IMR-90 (cell line): Measurements from ENCODE around the gene MSH5. TPM values are rescaled to one million over a fixed set of nuclear protein-coding genes. Genes with fewer than 3 reads are reported as not detected.

Experiments used
- ATAC-seq: fragments of 200-7000 bp; cut with Tn5 transposase; 2 replicates; pipeline ENCODE4 v1.9.1; 2020; ENCODE audit warnings: low read depth, mild to moderate bottlenecking, moderate library complexity
- BruUV-seq: library from RNA; stranded (reverse); fragments of 400-500 nt; replicated peaks from 2 replicates; lab custom pipeline; 2021; lab: Mats Ljungman, UMichigan
- CTCF ChIA-PET: fragments of 300-600 bp; formaldehyde crosslinking; extraction: SDS; loops from one replicate; lab custom pipeline; 2021; ENCODE audit warnings: antibody characterized with exemption; lab: Yijun Ruan, JAX
- POLR2A ChIA-PET: fragments of 300-600 bp; sonication (Branson Sonifier 250); formaldehyde crosslinking; loops from one replicate; lab custom pipeline; 2022; ENCODE audit warnings: antibody characterized with exemption; ENCODE audit not compliant: unreplicated experiment; lab: Charles Lee
- DNase-seq: peaks from one replicate; pipeline ENCODE4 v3.0.0; 2013
- H2AFZ ChIP-seq: replicated peaks from 2 replicates; pipeline ENCODE3; 2013; ENCODE audit warnings: low read length, mild to moderate bottlenecking; ENCODE audit not compliant: poor library complexity
- H2AK5ac ChIP-seq: 2 replicates; pipeline ENCODE4 v1.6.1; 2013; ENCODE audit warnings: low read depth, low read length, inconsistent platforms
- H2AK9ac ChIP-seq: replicated peaks from 2 replicates; pipeline ENCODE3; 2013; ENCODE audit warnings: mild to moderate bottlenecking, low read depth, low read length, moderate library complexity; ENCODE audit not compliant: poor library complexity
- H2BK120ac ChIP-seq: 2 replicates; pipeline ENCODE4 v1.6.1; 2013; ENCODE audit warnings: low read depth, low read length, inconsistent platforms
- H2BK15ac ChIP-seq: 3 replicates; pipeline ENCODE4 v1.6.1; 2013; ENCODE audit warnings: low read depth, low read length, inconsistent platforms
- H2BK20ac ChIP-seq: 2 replicates; pipeline ENCODE4 v1.6.1; 2013; ENCODE audit warnings: low read depth, mild to moderate bottlenecking, inconsistent platforms, low read length, moderate library complexity
- H2BK5ac ChIP-seq: 2 replicates; pipeline ENCODE4 v1.6.1; 2013; ENCODE audit warnings: mild to moderate bottlenecking, low read depth, low read length, inconsistent platforms; ENCODE audit not compliant: poor library complexity, severe bottlenecking
- H3K14ac ChIP-seq: replicated peaks from 2 replicates; pipeline ENCODE4 v1.6.1; 2013; ENCODE audit warnings: low read depth, low read length, inconsistent platforms
- H3K18ac ChIP-seq: 2 replicates; pipeline ENCODE4 v1.6.1; 2013; ENCODE audit warnings: low read depth, low read length, control low read depth
- H3K23ac ChIP-seq: 2 replicates; pipeline ENCODE4 v1.6.1; 2013; ENCODE audit warnings: low read depth, low read length, inconsistent platforms
- H3K27ac ChIP-seq: 2 replicates; pipeline ENCODE4 v1.5.1; 2013; ENCODE audit warnings: mild to moderate bottlenecking, control low read depth, low read length; ENCODE audit not compliant: insufficient read depth
- H3K27me3 ChIP-seq: 2 replicates; pipeline ENCODE4 v1.6.1; 2013; ENCODE audit warnings: low read length; ENCODE audit not compliant: control insufficient read depth, insufficient read depth
- H3K36me3 ChIP-seq: 2 replicates; pipeline ENCODE4 v1.6.1; 2013; ENCODE audit warnings: low read length, mixed read lengths; ENCODE audit not compliant: control insufficient read depth, insufficient read depth
- H3K4ac ChIP-seq: 2 replicates; pipeline ENCODE4 v1.6.1; 2013; ENCODE audit warnings: low read depth, low read length, inconsistent platforms
- H3K4me1 ChIP-seq: 2 replicates; pipeline ENCODE4 v1.6.1; 2013; ENCODE audit warnings: low read length, mixed read lengths; ENCODE audit not compliant: control insufficient read depth, insufficient read depth
- H3K4me2 ChIP-seq: 2 replicates; pipeline ENCODE4 v1.6.1; 2013; ENCODE audit warnings: low read depth, mild to moderate bottlenecking, control low read depth, low read length, moderate library complexity
- H3K4me3 ChIP-seq: 2 replicates; pipeline ENCODE4 v1.5.1; 2013; ENCODE audit warnings: low read depth, mild to moderate bottlenecking, control low read depth, low read length, moderate library complexity; ENCODE audit not compliant: insufficient read depth
- H3K56ac ChIP-seq: 2 replicates; pipeline ENCODE4 v1.6.1; 2013; ENCODE audit warnings: low read length, inconsistent platforms; ENCODE audit not compliant: insufficient read depth; ENCODE audit errors: extremely low read depth
- H3K79me1 ChIP-seq, 2 experiments: 2 replicates each; pipeline ENCODE4 v1.6.1; 2013; ENCODE audit warnings: low read length in 2 of 2, inconsistent platforms in 1 of 2, low read depth in 1 of 2
- H3K9ac ChIP-seq: 2 replicates; pipeline ENCODE4 v1.6.1; 2013; ENCODE audit warnings: low read depth, low read length, control low read depth
- H3K9me1 ChIP-seq: 2 replicates; pipeline ENCODE4 v1.6.1; 2013; ENCODE audit warnings: low read length, inconsistent platforms; ENCODE audit not compliant: insufficient read depth
- H3K9me3 ChIP-seq: 2 replicates; pipeline ENCODE4 v1.6.1; 2013; ENCODE audit warnings: low read length; ENCODE audit not compliant: control insufficient read depth, insufficient read depth
- H4K20me1 ChIP-seq: 2 replicates; pipeline ENCODE4 v1.6.1; 2013; ENCODE audit warnings: low read length, inconsistent platforms; ENCODE audit not compliant: insufficient read depth
- H4K5ac ChIP-seq: 2 replicates; pipeline ENCODE4 v1.6.1; 2013; ENCODE audit warnings: mild to moderate bottlenecking, low read depth, low read length, control low read depth
- H4K8ac ChIP-seq, 2 experiments: 2 replicates each; pipeline ENCODE4 v1.6.1; 2013; ENCODE audit warnings: low read depth in 2 of 2, low read length in 2 of 2, control low read depth in 1 of 2, inconsistent platforms in 1 of 2
- H4K91ac ChIP-seq: 2 replicates; pipeline ENCODE4 v1.6.1; 2013; ENCODE audit warnings: low read depth, low read length, inconsistent platforms; ENCODE audit not compliant: insufficient read depth
- BHLHE40 ChIP-seq: fragments of 150-350 bp; IDR thresholded peaks from 2 replicates; pipeline ENCODE4 v1.6.1; 2016; ENCODE audit warnings: mild to moderate bottlenecking, low read depth, low read length
- CEBPB ChIP-seq: IDR thresholded peaks from 2 replicates; pipeline ENCODE4 v1.6.1; 2012; ENCODE audit warnings: low read depth, low read length, improper control_type of control experiment
- CHD1 ChIP-seq: IDR thresholded peaks from 2 replicates; pipeline ENCODE4 v1.6.1; 2012; ENCODE audit warnings: low read depth, low read length, improper control_type of control experiment
- FOS ChIP-seq: fragments of 150-350 bp; IDR thresholded peaks from 2 replicates; pipeline ENCODE4 v1.6.1; 2016; ENCODE audit warnings: low read depth, low read length
- MAFK ChIP-seq: IDR thresholded peaks from 2 replicates; pipeline ENCODE4 v1.6.1; 2012; ENCODE audit warnings: low read depth, low read length, improper control_type of control experiment
- MAZ ChIP-seq: IDR thresholded peaks from 2 replicates; pipeline ENCODE4 v1.6.1; 2012; ENCODE audit warnings: low read depth, mild to moderate bottlenecking, low read length, improper control_type of control experiment, moderate library complexity, borderline replicate concordance
- MXI1 ChIP-seq: IDR thresholded peaks from 2 replicates; pipeline ENCODE4 v1.6.1; 2012; ENCODE audit warnings: low read depth, mild to moderate bottlenecking, low read length, moderate library complexity, borderline replicate concordance
- NFE2L2 ChIP-seq: fragments of 150-350 bp; IDR thresholded peaks from 2 replicates; pipeline ENCODE4 v1.6.1; 2016; ENCODE audit warnings: low read depth, mild to moderate bottlenecking, low read length
- POLR2A ChIP-seq: IDR thresholded peaks from 2 replicates; pipeline ENCODE4 v1.6.1; 2012; ENCODE audit warnings: mild to moderate bottlenecking, low read depth, low read length
- RAD21 ChIP-seq: IDR thresholded peaks from 2 replicates; pipeline ENCODE4 v1.6.1; 2012; ENCODE audit warnings: low read length, improper control_type of control experiment
- RCOR1 ChIP-seq: IDR thresholded peaks from 2 replicates; pipeline ENCODE4 v1.6.1; 2012; ENCODE audit warnings: mild to moderate bottlenecking, low read length, improper control_type of control experiment; ENCODE audit not compliant: insufficient replicate concordance
- RFX5 ChIP-seq: IDR thresholded peaks from 2 replicates; pipeline ENCODE4 v1.8.0; 2012; ENCODE audit warnings: low read depth, mild to moderate bottlenecking, low read length, moderate library complexity
- SMC3 ChIP-seq: fragments of 150-350 bp; IDR thresholded peaks from 2 replicates; pipeline ENCODE4 v1.6.1; 2016; ENCODE audit warnings: low read depth, mild to moderate bottlenecking, antibody characterized with exemption, low read length, moderate library complexity
- WGBS, 2 experiments: methylation state at CpG; one replicate each; pipeline versions ENCODE4 v1.1.5 to v1.1.7; 2013; ENCODE audit warnings: missing lambda C conversion rate in 2 of 2; ENCODE audit not compliant: insufficient read length in 1 of 2; ENCODE audit errors: extremely low coverage in 2 of 2; 5-methylcytosine and 5-hydroxymethylcytosine counted together
- dilution Hi-C: fragments of 300-500 bp; cut with HindIII; formaldehyde crosslinking; loops from one replicate; pipeline ENCODE4 v1.14.3; 2018; ENCODE audit warnings: low sequenced_read_pairs; ENCODE audit not compliant: unreplicated experiment
- in situ Hi-C: fragments of 300-500 bp; cut with MboI; formaldehyde crosslinking; loops from 3 replicates; pipeline ENCODE4 v1.14.3; 2019; ENCODE audit warnings: low sequenced_read_pairs, inconsistent platforms, mixed read lengths
- intact Hi-C: fragments of 100-400 bp; cut with micrococcal nuclease; formaldehyde crosslinking; loops from 2 replicates; pipeline ENCODE4 v1.10.0; 2022
- polyA plus RNA-seq, 3 experiments: library from polyadenylated mRNA; depleted of rRNA; stranded (reverse); fragments of >200 nt; gene quantifications; 2 replicates each; pipeline ENCODE4 v1.2.3, GENCODE V29; 2012; ENCODE audit warnings: low replicate concordance in 1 of 3
- total RNA-seq: library from RNA; depleted of rRNA; stranded (reverse); fragments of >200 nt; gene quantifications from 2 replicates; pipeline ENCODE4 v1.2.3, GENCODE V29; 2012
- TF ChIP-seq, protein P1 (sequence below): conservative IDR thresholded peaks from 2 replicates; pipeline ENCODE4 v1.5.1; 2012; ENCODE audit warnings: mild to moderate bottlenecking, low read depth, low read length, improper control_type of control experiment
- TF ChIP-seq, protein P2 (sequence below): fragments of 150-350 bp; IDR thresholded peaks from 2 replicates; pipeline ENCODE4 v1.6.1; 2016; ENCODE audit warnings: low read depth, mild to moderate bottlenecking, low read length, moderate library complexity, borderline replicate concordance
- TF ChIP-seq, protein P3 (sequence below): fragments of 150-350 bp; IDR thresholded peaks from 2 replicates; pipeline ENCODE4 v1.6.1; 2017; ENCODE audit warnings: mild to moderate bottlenecking, antibody characterized with exemption, low read length, low read depth

MSH5 gene
- total and polyA plus RNA-seq, 2 of the 4 experiments (the other 2 are of a cell fraction) = 5.6 to 15.7 TPM

DNA sequence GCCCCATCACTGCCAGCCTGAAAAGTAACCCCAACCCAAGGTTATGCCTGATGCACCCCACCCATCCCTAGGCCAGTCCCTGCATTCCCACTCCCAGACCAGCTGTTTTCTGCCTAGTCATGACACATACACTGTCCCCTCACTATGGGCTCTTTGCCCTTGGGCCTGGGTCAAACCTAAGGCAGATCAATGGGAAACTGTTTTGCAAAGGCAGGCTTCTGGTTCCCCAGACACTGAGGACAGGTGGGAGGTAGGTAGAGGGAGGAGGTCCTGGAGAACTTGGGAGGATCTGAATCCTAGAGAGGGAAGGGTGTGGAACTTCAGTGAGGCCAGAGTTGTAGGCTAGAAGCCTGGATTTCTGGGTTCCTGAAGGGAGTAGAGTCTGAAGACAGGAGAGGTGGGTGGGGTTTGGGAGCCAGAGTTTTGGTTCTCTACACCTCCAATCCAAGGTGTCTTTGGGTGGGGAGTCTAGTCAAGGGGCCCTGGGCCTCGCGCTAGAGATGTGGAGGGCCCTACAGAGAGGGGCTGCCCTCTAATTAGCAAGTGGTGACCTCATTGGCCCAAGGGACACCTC, 5.5 kb upstream of the MSH5 start:
- H3K4me2 ChIP-seq = peak overlapping the region; percentile 96
- peak overlapping the region; percentile 100 for H2AK9ac ChIP-seq
- H2BK20ac ChIP-seq = peak overlapping the region; percentile 38
- peak overlapping the region; percentile 31 for H2BK120ac ChIP-seq
- peak overlapping the region; percentile 81 for H3K4me3 ChIP-seq
- BruUV-seq = no TSS peak
- peak overlapping the region; percentile 99 for H3K56ac ChIP-seq
- peak overlapping the region; percentile 98 for H3K14ac ChIP-seq
- H2AK5ac ChIP-seq = peak overlapping the region; percentile 98
- peak overlapping the region; percentile 98 for H3K4ac ChIP-seq
- H3K36me3 ChIP-seq = peaks cover 30% of the 10 kb centered on the region
- peak overlapping the region; percentile 99 for H2BK5ac ChIP-seq
- H4K5ac ChIP-seq = no peak overlapping the region
- peaks cover 18% of the 10 kb centered on the region for H3K4me1 ChIP-seq
- TF ChIP-seq MXI1 (no peak), SMC3 (no peak), NFE2L2 (no peak), CHD1 (no peak), POLR2A (no peak), FOS (no peak; the same call in 1 of the 2 replicates), MAZ (no peak), BHLHE40 (no peak), RCOR1 (no peak), MAFK (no peak), RAD21 (no peak), CEBPB (no peak), RFX5 (no peak)
- TF ChIP-seq, protein P1, sequence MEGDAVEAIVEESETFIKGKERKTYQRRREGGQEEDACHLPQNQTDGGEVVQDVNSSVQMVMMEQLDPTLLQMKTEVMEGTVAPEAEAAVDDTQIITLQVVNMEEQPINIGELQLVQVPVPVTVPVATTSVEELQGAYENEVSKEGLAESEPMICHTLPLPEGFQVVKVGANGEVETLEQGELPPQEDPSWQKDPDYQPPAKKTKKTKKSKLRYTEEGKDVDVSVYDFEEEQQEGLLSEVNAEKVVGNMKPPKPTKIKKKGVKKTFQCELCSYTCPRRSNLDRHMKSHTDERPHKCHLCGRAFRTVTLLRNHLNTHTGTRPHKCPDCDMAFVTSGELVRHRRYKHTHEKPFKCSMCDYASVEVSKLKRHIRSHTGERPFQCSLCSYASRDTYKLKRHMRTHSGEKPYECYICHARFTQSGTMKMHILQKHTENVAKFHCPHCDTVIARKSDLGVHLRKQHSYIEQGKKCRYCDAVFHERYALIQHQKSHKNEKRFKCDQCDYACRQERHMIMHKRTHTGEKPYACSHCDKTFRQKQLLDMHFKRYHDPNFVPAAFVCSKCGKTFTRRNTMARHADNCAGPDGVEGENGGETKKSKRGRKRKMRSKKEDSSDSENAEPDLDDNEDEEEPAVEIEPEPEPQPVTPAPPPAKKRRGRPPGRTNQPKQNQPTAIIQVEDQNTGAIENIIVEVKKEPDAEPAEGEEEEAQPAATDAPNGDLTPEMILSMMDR = no peak
- TF ChIP-seq, protein P2, sequence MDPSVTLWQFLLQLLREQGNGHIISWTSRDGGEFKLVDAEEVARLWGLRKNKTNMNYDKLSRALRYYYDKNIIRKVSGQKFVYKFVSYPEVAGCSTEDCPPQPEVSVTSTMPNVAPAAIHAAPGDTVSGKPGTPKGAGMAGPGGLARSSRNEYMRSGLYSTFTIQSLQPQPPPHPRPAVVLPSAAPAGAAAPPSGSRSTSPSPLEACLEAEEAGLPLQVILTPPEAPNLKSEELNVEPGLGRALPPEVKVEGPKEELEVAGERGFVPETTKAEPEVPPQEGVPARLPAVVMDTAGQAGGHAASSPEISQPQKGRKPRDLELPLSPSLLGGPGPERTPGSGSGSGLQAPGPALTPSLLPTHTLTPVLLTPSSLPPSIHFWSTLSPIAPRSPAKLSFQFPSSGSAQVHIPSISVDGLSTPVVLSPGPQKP = no peak
- TF ChIP-seq, protein P3, sequence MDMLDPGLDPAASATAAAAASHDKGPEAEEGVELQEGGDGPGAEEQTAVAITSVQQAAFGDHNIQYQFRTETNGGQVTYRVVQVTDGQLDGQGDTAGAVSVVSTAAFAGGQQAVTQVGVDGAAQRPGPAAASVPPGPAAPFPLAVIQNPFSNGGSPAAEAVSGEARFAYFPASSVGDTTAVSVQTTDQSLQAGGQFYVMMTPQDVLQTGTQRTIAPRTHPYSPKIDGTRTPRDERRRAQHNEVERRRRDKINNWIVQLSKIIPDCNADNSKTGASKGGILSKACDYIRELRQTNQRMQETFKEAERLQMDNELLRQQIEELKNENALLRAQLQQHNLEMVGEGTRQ = no peak
- H4K20me1 ChIP-seq = peaks cover 35% of the 10 kb centered on the region
- peak overlapping the region; percentile 77 for H2AFZ ChIP-seq
- peak overlapping the region; percentile 98 for H3K9ac ChIP-seq
- H4K8ac ChIP-seq = peak overlapping the region; percentile 33 to 74; a peak in 3 of 4 replicates
- DNase-seq (no peak), ATAC-seq (no peak)
- POLR2A ChIA-PET = interaction anchor here (0.5 kb wide), 1 partner anchor 10 kb away, joined by 3 read pairs; no protein-coding TSS in a partner anchor
- in situ Hi-C loops (no loop called here), intact Hi-C loops (no loop called here), dilution Hi-C loops (no loop called here)
- WGBS, 2 experiments = no CpG with 5 or more reads among the region's 2 CpGs
- H3K9me1 ChIP-seq = peaks cover 14% of the 10 kb centered on the region
- H3K23ac ChIP-seq = peak overlapping the region; percentile 81
- no peaks in the 10 kb centered on the region for H3K9me3 ChIP-seq
- CTCF ChIA-PET = no interaction called here
- no peaks in the 10 kb centered on the region for H3K27me3 ChIP-seq
- peak overlapping the region; percentile 94 for H3K27ac ChIP-seq
- peak overlapping the region; percentile 49; the same call in 1 of the 3 replicates for H2BK15ac ChIP-seq
- H4K91ac ChIP-seq = peak overlapping the region; percentile 99
- H3K79me1 ChIP-seq = peaks cover 9 to 70% of the 10 kb centered on the region in 2 experiments; a peak in 3 of 4 replicates
- peak overlapping the region; percentile 1; the same call in 1 of the 2 replicates for H3K18ac ChIP-seq
